Measurements from ENCODE around the gene TMEM94. TPM values are rescaled to one million over a fixed set of nuclear protein-coding genes. Genes with fewer than 3 reads are reported as not detected.
"Not testable (repeated sequence)": the region's sequence is repeated elsewhere in the genome, so short reads cannot be mapped to it uniquely, and the experiment has no call there.

Gene TMEM94
- 82.3 and 85.7 TPM in 2 replicates for total RNA-seq

GRCh38 chr17:75456417-75457046, at the start of gene TMEM94:
TSS of gene TMEM94 (plus strand) at chr17:75456635. CDS start at chr17:75471906, 15,271 bp downstream.
- intact Hi-C loops (cut with micrococcal nuclease), result loop anchor here (1.0 to 10.0 kb wide), 10 partner anchors 30 to 583 kb away; partner anchors contain the start of genes ACOX1, GRB2, LLGL2 and RECQL5

- intact Hi-C loops (cut with micrococcal nuclease), result loop anchor here (5.0 kb wide), 1 partner anchor 361 kb away; the partner anchor contains the start of genes ATP5PD and KCTD2
These were observed 48.6 kb upstream of the TMEM94 start for GRCh38 chr17:75407655-75408352.

GRCh38 chr17:75410141-75410540, 46.3 kb upstream of the TMEM94 start:
- intact Hi-C loops (cut with micrococcal nuclease), result no loop called here

- intact Hi-C loops (cut with micrococcal nuclease), result loop anchor here (1.0 to 2.0 kb wide), 7 partner anchors 88 to 451 kb away; partner anchors contain the start of gene SLC25A19
These were observed 44.9 kb upstream of the TMEM94 start for GRCh38 chr17:75411328-75412067.

- intact Hi-C loops (cut with micrococcal nuclease), result loop anchor here (1.0 to 2.0 kb wide), 7 partner anchors 89 to 452 kb away; partner anchors contain the start of gene SLC25A19
These were observed 43.7 kb upstream of the TMEM94 start for GRCh38 chr17:75412455-75413317.

GRCh38 chr17:75414488-75414887, 41.9 kb upstream of the TMEM94 start:
- intact Hi-C loops (cut with micrococcal nuclease), result no loop called here

GRCh38 chr17:75416006-75416405, 40.4 kb upstream of the TMEM94 start:
- intact Hi-C loops (cut with micrococcal nuclease), result no loop called here

- intact Hi-C loops (cut with micrococcal nuclease), result no loop called here
These were observed 39.3 kb upstream of the TMEM94 start for GRCh38 chr17:75417054-75417580.

GRCh38 chr17:75418531-75418930, 37.9 kb upstream of the TMEM94 start:
- intact Hi-C loops (cut with micrococcal nuclease), result no loop called here

- intact Hi-C loops (cut with micrococcal nuclease), result no loop called here
These were observed 27.6 kb upstream of the TMEM94 start for GRCh38 chr17:75428543-75429469.

- intact Hi-C loops (cut with micrococcal nuclease), result no loop called here
These were observed 26.1 kb upstream of the TMEM94 start for GRCh38 chr17:75430159-75430974.

- intact Hi-C loops (cut with micrococcal nuclease), result no loop called here
These were observed 23.1 kb upstream of the TMEM94 start for GRCh38 chr17:75433218-75433783.

GRCh38 chr17:75434433-75434832, 22.0 kb upstream of the TMEM94 start:
- intact Hi-C loops (cut with micrococcal nuclease), result not testable (repeated sequence)

- intact Hi-C loops (cut with micrococcal nuclease), result not testable (repeated sequence)
These were observed 19.0 kb upstream of the TMEM94 start for GRCh38 chr17:75437404-75437803.

GRCh38 chr17:75439287-75439686, 17.1 kb upstream of the TMEM94 start:
- intact Hi-C loops (cut with micrococcal nuclease), result no loop called here

- intact Hi-C loops (cut with micrococcal nuclease), result no loop called here
These were observed 15.5 kb upstream of the TMEM94 start for GRCh38 chr17:75440738-75441448.
